GM23248 (cell line): ENCODE results near the gene SLC2A13. TPM values are rescaled to one million over a fixed set of nuclear protein-coding genes. Genes with fewer than 3 reads are reported as not detected.

Source experiments
- DNase-seq: peaks from one replicate; pipeline ENCODE4 v3.0.0-alpha.2; 2015
- H2AFZ ChIP-seq: fragments of 200-600 bp; sonication (generic); 2 replicates; pipeline ENCODE4 v1.6.1; 2016; ENCODE audit warnings: antibody characterized with exemption
- H3F3A ChIP-seq: fragments of 200-600 bp; sonication (generic); 2 replicates; pipeline ENCODE4 v1.6.1; 2016; ENCODE audit warnings: mild to moderate bottlenecking, antibody characterized with exemption, mixed run types; ENCODE audit not compliant: insufficient read depth
- H3K27ac ChIP-seq: fragments of 200-600 bp; sonication (generic); 2 replicates; pipeline ENCODE4 v1.5.1; 2016; ENCODE audit warnings: mild to moderate bottlenecking
- H3K27me3 ChIP-seq: fragments of 200-600 bp; sonication (generic); replicated peaks from 2 replicates; pipeline ENCODE4 v1.6.1; 2016; ENCODE audit warnings: mild to moderate bottlenecking; ENCODE audit not compliant: insufficient read depth
- H3K36me3 ChIP-seq: fragments of 200-600 bp; sonication (generic); 2 replicates; pipeline ENCODE4 v1.6.1; 2016; ENCODE audit warnings: low read depth, mild to moderate bottlenecking
- H3K4me1 ChIP-seq: fragments of 200-600 bp; sonication (generic); 2 replicates; pipeline ENCODE4 v1.6.1; 2016; ENCODE audit warnings: mild to moderate bottlenecking; ENCODE audit not compliant: insufficient read depth
- H3K4me2 ChIP-seq: fragments of 200-600 bp; sonication (generic); one replicate; pipeline ENCODE4 v1.6.1; 2016; ENCODE audit warnings: mild to moderate bottlenecking; ENCODE audit not compliant: unreplicated experiment
- H3K4me3 ChIP-seq: fragments of 200-600 bp; sonication (generic); 2 replicates; pipeline ENCODE4 v1.5.1; 2016; ENCODE audit warnings: mild to moderate bottlenecking
- H3K79me2 ChIP-seq: fragments of 200-600 bp; sonication (generic); 2 replicates; pipeline ENCODE4 v1.6.1; 2016; ENCODE audit warnings: mild to moderate bottlenecking; ENCODE audit not compliant: insufficient read depth
- H3K9ac ChIP-seq: fragments of 200-600 bp; sonication (generic); 2 replicates; pipeline ENCODE4 v1.6.1; 2016; ENCODE audit warnings: mild to moderate bottlenecking
- H3K9me2 ChIP-seq: fragments of 200-600 bp; sonication (generic); 2 replicates; pipeline ENCODE4 v1.6.1; 2016; ENCODE audit warnings: mixed run types, mild to moderate bottlenecking, moderate library complexity; ENCODE audit not compliant: insufficient read depth
- H3K9me3 ChIP-seq: fragments of 200-600 bp; sonication (generic); one replicate; pipeline ENCODE4 v1.6.1; 2017; ENCODE audit warnings: low read depth
- H4K20me1 ChIP-seq: fragments of 200-600 bp; sonication (generic); 2 replicates; pipeline ENCODE4 v1.6.0; 2016; ENCODE audit not compliant: insufficient read depth
- EZH2 ChIP-seq: fragments of 200-600 bp; sonication (generic); IDR thresholded peaks from 2 replicates; pipeline ENCODE4 v1.6.1; 2018; ENCODE audit warnings: antibody characterized with exemption, mild to moderate bottlenecking; ENCODE audit not compliant: insufficient read depth, poor library complexity, severe bottlenecking
- EZH2phosphoT487 ChIP-seq: fragments of 200-600 bp; sonication (generic); IDR thresholded peaks from 2 replicates; pipeline ENCODE4 v1.6.1; 2018; ENCODE audit warnings: antibody characterized with exemption, moderate library complexity, mild to moderate bottlenecking, low read depth; ENCODE audit not compliant: insufficient read depth
- WGBS, 2 experiments: methylation state at CpG; one replicate each; pipeline ENCODE4 v1.1.6; 2015 to 2017; ENCODE audit warnings: low lambda C conversion rate in 2 of 2, low coverage in 1 of 2; ENCODE audit errors: missing lambda C conversion rate in 2 of 2; 5-methylcytosine and 5-hydroxymethylcytosine counted together
- in situ Hi-C: fragments of 300-500 bp; cut with MboI; formaldehyde crosslinking; loops from 2 replicates; pipeline ENCODE4 v1.15.0; 2020
- polyA plus RNA-seq: library from polyadenylated mRNA; unstranded; fragments of >200 nt; fragmentation: Nextera tagmentation; extraction: Ambion mirVana; gene quantifications from 2 replicates; pipeline ENCODE4 v1.2.1, GENCODE V29; 2016
- total RNA-seq: library from RNA; depleted of rRNA; stranded (reverse); fragments of >200 nt; shearing (Covaris generic); gene quantifications from 2 replicates; pipeline ENCODE4 v1.2.3, GENCODE V29; 2014

Gene SLC2A13
- total and polyA plus RNA-seq, 2 experiments from 2014 or later, result 3.3 to 9.2 TPM

DNA sequence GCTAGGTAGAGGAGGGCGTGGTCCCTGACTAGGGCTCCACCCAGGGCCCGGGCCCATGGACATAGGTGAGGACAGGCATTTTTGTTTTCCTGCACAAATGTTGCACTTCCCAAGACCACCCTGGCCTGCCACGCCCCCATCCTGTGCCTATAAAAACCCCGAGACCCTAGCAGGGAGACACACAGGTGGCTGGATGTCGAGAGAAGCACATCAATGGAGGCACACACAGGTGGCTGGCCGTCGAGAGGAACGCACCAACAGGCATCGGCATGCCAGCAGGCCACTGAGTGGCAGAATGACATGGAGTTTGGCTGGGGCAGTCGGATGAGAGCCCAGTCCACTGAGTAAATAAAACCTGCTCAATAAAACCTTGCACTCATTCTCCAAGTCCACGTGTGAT, 328.4 kb downstream of the SLC2A13 start:
- H3K27me3 ChIP-seq, result no peaks in the 10 kb centered on the region
- no peak overlapping the region for H3K9ac ChIP-seq
- no peaks in the 10 kb centered on the region for H3K9me3 ChIP-seq
- TF ChIP-seq EZH2phosphoT487 (no peak), EZH2 (no peak)
- H3F3A ChIP-seq, result peaks cover 3% of the 10 kb centered on the region; the same call in 1 of the 2 replicates
- WGBS, 2 experiments, result 88 to 97% methylated on average over 11 of the region's 11 CpGs
- H3K9me2 ChIP-seq, result peaks cover 4% of the 10 kb centered on the region; the same call in 1 of the 2 replicates
- H2AFZ ChIP-seq, result no peak overlapping the region
- H3K79me2 ChIP-seq, result no peaks in the 10 kb centered on the region
- H3K27ac ChIP-seq, result no peak overlapping the region
- no peaks in the 10 kb centered on the region for H4K20me1 ChIP-seq
- in situ Hi-C loops, result no loop called here
- DNase-seq, result no peak
- no peak overlapping the region for H3K4me2 ChIP-seq
- H3K36me3 ChIP-seq, result no peaks in the 10 kb centered on the region
- H3K4me3 ChIP-seq, result no peak overlapping the region
- no peaks in the 10 kb centered on the region for H3K4me1 ChIP-seq

DNA sequence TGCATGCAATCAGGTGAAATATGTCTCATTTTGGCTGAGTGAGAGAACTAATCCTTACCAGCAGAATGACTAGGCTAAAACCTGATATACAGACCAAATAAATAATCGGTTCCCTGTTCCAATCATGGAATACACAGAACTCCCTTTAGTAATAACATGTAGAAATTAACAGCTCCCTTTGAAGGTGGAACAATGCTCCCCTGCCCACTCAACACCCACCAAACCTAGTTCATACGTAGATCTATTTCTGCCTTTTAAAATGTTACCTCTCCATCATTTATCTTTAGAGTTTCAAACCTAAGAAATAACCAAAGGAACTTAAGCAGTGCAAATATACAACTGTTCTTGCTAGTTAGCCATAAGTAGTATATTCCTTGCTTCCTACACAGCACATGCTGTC, 332.6 kb downstream of the SLC2A13 start:
- Histone ChIP-seq H3K27me3 (no peaks in the 10 kb centered on the region), H3K9me3 (no peaks in the 10 kb centered on the region), H3K4me1 (no peaks in the 10 kb centered on the region), H3K27ac (no peak overlapping the region), H3F3A (no peaks in the 10 kb centered on the region), H3K4me3 (no peak overlapping the region), H3K79me2 (no peaks in the 10 kb centered on the region), H2AFZ (no peak overlapping the region), H3K9me2 (no peaks in the 10 kb centered on the region), H3K4me2 (no peak overlapping the region), H3K36me3 (no peaks in the 10 kb centered on the region), H3K9ac (no peak overlapping the region), H4K20me1 (no peaks in the 10 kb centered on the region)
- WGBS, 2 experiments, result 89 to 94% methylated on average over 2 of the region's 2 CpGs
- in situ Hi-C loops, result no loop called here
- no peak for TF ChIP-seq EZH2
- TF ChIP-seq EZH2phosphoT487, result no peak
- DNase-seq, result no peak

- H3K27ac ChIP-seq, result no peak overlapping the region
- H3K9me3 ChIP-seq, result no peaks in the 10 kb centered on the region
- 34 to 35% methylated on average over 3 of the region's 3 CpGs for WGBS, 2 experiments
- in situ Hi-C loops, result no loop called here
- no peak overlapping the region for H2AFZ ChIP-seq
- no peak overlapping the region for H3K4me2 ChIP-seq
- no peak overlapping the region for H3K4me3 ChIP-seq
- H3K79me2 ChIP-seq, result no peaks in the 10 kb centered on the region
- DNase-seq, result peak; percentile 15
- no peaks in the 10 kb centered on the region for H3F3A ChIP-seq
- H3K9ac ChIP-seq, result no peak overlapping the region
- H3K4me1 ChIP-seq, result no peaks in the 10 kb centered on the region
- no peaks in the 10 kb centered on the region for H4K20me1 ChIP-seq
- no peaks in the 10 kb centered on the region for H3K27me3 ChIP-seq
- TF ChIP-seq EZH2phosphoT487 (no peak), EZH2 (no peak)
- H3K36me3 ChIP-seq, result no peaks in the 10 kb centered on the region
- no peaks in the 10 kb centered on the region for H3K9me2 ChIP-seq
Observed at GRCh38 chr12:39772821-39773259, 333.0 kb downstream of the SLC2A13 start.

- Histone ChIP-seq H3K9ac (no peak overlapping the region), H3K36me3 (no peaks in the 10 kb centered on the region), H3K4me3 (no peak overlapping the region), H3K4me2 (no peak overlapping the region), H4K20me1 (no peaks in the 10 kb centered on the region), H3K79me2 (no peaks in the 10 kb centered on the region), H3F3A (0 out of 2 replicates have a peak, but pooled peaks cover 3% of the 10 kb centered on the region), H3K9me2 (no peaks in the 10 kb centered on the region), H3K27me3 (no peaks in the 10 kb centered on the region), H3K4me1 (no peaks in the 10 kb centered on the region), H2AFZ (no peak overlapping the region), H3K27ac (no peak overlapping the region), H3K9me3 (no peaks in the 10 kb centered on the region)
- no peak for DNase-seq
- TF ChIP-seq EZH2, result no peak
- no peak for TF ChIP-seq EZH2phosphoT487
- in situ Hi-C loops, result no loop called here
- WGBS, 2 experiments, result 100% methylated on average over 1 of the region's 1 CpG
Observed at GRCh38 chr12:39771456-39771855, 334.4 kb downstream of the SLC2A13 start.

DNA sequence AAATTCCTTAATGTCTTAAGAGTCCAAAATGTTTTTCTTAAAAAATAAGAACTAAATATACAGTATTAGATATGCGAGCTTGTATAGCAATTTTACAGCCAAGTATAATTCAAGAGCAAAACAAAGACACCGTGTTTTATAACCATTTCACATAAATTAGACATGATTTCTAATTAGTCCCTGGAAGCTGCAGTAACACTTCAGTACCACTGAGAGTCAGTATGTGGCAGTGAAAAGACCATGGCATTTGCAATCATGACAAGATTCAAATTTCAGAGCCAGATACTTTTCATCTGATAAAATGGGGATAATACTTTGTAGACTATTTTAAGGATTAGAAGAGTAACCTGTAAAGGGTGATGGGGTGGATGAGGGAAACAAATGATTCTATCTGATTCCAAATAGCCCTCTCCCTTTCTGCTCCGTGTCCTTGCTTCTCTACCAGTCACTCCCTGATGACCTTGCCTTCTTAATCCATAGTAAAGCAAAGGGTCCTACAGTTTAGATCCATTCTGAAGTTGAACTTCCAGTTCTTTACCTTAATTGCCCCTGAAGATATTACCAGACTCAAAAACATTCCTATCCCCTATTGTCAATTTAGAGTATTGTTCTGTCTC, 340.8 kb downstream of the SLC2A13 start:
- 0 out of 2 replicates have a peak, but pooled peaks cover 3% of the 10 kb centered on the region for H3F3A ChIP-seq
- H4K20me1 ChIP-seq, result no peaks in the 10 kb centered on the region
- H3K4me2 ChIP-seq, result no peak overlapping the region
- no peaks in the 10 kb centered on the region for H3K27me3 ChIP-seq
- H2AFZ ChIP-seq, result no peak overlapping the region
- no peak overlapping the region for H3K4me3 ChIP-seq
- no peak overlapping the region for H3K27ac ChIP-seq
- TF ChIP-seq EZH2phosphoT487 (no peak), EZH2 (no peak)
- no peaks in the 10 kb centered on the region for H3K9me2 ChIP-seq
- no peak overlapping the region for H3K9ac ChIP-seq
- H3K79me2 ChIP-seq, result no peaks in the 10 kb centered on the region
- H3K4me1 ChIP-seq, result no peaks in the 10 kb centered on the region
- no peaks in the 10 kb centered on the region for H3K36me3 ChIP-seq
- WGBS, 2 experiments, result 25 to 27% methylated on average over 3 of the region's 3 CpGs
- in situ Hi-C loops, result loop anchor here (10.0 kb wide), 2 partner anchors 190 to 350 kb away; no protein-coding TSS in a partner anchor
- peak; percentile 78 for DNase-seq
- no peaks in the 10 kb centered on the region for H3K9me3 ChIP-seq
